PC-9 (cell line): ENCODE results near the gene PRICKLE4.

Source experiments
- EZH2 ChIP-seq: fragments of 200-600 bp; sonication (generic); IDR thresholded peaks from 2 replicates; pipeline ENCODE4 v1.8.0; 2017; ENCODE audit warnings: antibody characterized with exemption, low read depth
- TF ChIP-seq, protein P1 (sequence below): fragments of 200-600 bp; sonication (generic); conservative IDR thresholded peaks from 2 replicates; pipeline ENCODE4 v1.6.1; 2017; ENCODE audit warnings: mixed run types, antibody characterized with exemption, mild to moderate bottlenecking, moderate library complexity

DNA sequence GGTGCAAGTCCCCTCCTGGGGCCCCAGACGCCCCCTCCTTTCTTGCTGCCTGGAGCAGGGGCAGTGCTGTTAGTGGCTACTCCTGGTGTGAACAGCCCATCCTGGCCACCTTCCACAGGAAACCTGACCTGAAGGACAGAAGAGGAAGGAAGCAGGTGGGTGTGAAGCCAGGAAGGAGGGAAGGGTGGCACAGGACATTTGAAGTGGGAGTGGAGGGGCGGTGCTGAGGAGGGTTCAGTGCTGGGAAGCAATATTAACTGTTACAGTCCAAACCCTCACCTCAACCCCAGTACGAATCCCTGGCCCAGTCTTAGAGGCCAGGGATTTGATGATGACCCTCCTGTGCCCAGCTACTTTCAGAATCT lies 766 bp downstream of the PRICKLE4 start:
- TF ChIP-seq, protein P1, sequence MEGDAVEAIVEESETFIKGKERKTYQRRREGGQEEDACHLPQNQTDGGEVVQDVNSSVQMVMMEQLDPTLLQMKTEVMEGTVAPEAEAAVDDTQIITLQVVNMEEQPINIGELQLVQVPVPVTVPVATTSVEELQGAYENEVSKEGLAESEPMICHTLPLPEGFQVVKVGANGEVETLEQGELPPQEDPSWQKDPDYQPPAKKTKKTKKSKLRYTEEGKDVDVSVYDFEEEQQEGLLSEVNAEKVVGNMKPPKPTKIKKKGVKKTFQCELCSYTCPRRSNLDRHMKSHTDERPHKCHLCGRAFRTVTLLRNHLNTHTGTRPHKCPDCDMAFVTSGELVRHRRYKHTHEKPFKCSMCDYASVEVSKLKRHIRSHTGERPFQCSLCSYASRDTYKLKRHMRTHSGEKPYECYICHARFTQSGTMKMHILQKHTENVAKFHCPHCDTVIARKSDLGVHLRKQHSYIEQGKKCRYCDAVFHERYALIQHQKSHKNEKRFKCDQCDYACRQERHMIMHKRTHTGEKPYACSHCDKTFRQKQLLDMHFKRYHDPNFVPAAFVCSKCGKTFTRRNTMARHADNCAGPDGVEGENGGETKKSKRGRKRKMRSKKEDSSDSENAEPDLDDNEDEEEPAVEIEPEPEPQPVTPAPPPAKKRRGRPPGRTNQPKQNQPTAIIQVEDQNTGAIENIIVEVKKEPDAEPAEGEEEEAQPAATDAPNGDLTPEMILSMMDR = no peak
- no peak for TF ChIP-seq EZH2
